ENCODE results near the gene PLIN1.
"Not testable (repeated sequence)": the region's sequence is repeated elsewhere in the genome, so short reads cannot be mapped to it uniquely, and the experiment has no call there.

The PLIN1 gene

GRCh38 chr15:89679212-89679611 lies at the start of gene PLIN1:
Gene PLIN1, minus strand, starts transcription at chr15:89679367. Its CDS starts 1,878 bp downstream, at chr15:89677489.
- DNase-seq: peak; percentile 27

DNA sequence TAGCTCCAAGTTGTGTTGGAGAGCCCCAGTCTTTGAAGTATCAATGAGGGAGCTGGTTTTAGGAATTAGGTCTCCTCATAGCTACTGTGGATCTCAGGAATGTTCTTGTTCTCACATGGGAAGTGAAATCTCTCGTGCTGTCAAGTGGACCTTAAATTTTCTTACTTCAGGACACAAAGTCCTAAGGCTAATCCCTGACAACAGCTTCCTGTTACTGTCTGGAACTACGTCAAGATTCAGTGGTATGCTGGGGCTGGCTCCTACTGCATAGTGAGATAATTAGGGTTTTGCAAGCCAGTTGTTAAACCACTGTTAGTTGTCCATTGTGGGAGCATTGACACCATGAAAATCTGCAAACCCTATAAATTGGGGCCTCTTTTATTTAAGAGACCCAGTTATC lies 49.1 kb upstream of the PLIN1 start:
- DNase-seq: no peak

DNA sequence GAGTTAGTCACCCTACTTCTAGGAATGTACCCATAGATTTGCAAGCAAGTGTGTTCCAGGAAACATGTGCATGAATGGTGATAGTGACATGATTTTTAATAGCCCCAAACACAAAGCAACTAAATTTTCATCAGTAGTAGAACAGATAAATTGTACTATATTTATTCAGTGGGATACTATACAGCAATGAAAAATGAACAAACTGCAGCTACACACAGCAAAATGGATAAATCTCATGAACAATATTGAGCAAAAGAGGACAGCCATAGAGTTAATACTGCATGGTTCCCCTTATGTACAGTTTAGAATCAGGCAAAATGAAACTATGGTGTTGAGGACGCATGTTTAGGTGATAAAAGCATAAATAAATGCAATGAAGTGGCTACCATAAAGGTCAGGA lies 45.9 kb upstream of the PLIN1 start:
- no peak for DNase-seq

GRCh38 chr15:89724621-89725020 lies 45.5 kb upstream of the PLIN1 start:
- no peak for DNase-seq

- DNase-seq: no peak
Measured at GRCh38 chr15:89723031-89723430, 43.9 kb upstream of the PLIN1 start.

- DNase-seq: no peak
Measured at GRCh38 chr15:89714775-89715174, 35.6 kb upstream of the PLIN1 start.

DNA sequence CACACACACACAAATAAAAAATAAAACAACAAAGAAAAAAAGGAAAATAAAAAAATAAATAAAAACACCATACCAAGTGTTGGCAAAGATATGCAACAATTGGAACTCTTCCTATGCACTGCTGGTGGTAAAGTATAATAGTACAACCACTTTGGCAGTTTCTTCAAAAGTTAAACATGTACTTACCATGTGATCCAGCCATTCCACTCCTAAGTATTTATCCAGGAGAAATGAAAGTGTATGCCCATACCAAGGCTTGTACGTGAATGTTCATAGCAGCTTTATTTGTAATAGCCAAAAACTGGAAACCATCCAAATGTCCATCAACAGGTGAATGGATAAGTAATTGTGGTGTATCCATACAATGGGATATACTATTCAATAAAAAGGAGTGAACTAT lies 28.4 kb upstream of the PLIN1 start:
- DNase-seq: no peak

- no peak for DNase-seq
Measured at GRCh38 chr15:89704411-89704810, 25.2 kb upstream of the PLIN1 start.

GRCh38 chr15:89695198-89695597 lies 16.0 kb upstream of the PLIN1 start:
- DNase-seq: no peak

DNA sequence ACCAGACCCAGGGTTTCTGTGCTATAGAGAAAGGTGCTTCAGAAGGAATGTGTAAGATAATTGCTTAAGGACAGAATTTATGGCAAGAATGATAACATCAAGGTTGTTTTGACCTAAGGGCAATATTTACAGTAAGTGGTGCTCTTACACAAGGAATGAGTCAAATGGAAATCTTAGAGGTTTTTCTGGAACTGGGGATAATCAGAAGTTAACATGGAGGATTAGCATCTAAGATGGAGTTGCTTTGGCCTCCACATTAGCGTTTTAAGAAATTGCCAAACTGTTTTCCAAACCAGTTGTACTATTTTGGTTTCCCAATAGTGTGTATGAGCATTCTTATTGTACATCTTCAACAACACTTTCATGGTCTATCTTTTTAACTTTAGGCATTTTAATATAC lies 14.5 kb upstream of the PLIN1 start:
- DNase-seq: no peak

DNA sequence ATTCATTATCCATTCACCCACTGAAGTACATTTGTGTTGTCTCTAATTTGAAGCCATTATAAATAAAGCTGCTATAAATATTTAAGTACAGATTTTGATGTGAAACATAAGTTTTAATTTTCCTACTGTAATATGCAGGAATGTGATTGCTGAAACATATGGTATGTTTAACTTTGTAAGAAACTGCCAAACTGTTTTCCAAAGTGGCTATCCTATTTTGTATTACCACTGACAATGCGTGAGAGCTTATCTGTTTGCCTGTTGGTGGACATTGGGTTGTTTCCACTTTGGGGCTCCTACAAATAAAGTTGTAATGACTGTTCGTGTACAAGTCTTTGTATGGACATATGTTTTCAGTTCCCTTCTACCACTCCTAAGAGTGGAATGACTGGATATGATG lies 13.9 kb upstream of the PLIN1 start:
- DNase-seq: no peak

DNA sequence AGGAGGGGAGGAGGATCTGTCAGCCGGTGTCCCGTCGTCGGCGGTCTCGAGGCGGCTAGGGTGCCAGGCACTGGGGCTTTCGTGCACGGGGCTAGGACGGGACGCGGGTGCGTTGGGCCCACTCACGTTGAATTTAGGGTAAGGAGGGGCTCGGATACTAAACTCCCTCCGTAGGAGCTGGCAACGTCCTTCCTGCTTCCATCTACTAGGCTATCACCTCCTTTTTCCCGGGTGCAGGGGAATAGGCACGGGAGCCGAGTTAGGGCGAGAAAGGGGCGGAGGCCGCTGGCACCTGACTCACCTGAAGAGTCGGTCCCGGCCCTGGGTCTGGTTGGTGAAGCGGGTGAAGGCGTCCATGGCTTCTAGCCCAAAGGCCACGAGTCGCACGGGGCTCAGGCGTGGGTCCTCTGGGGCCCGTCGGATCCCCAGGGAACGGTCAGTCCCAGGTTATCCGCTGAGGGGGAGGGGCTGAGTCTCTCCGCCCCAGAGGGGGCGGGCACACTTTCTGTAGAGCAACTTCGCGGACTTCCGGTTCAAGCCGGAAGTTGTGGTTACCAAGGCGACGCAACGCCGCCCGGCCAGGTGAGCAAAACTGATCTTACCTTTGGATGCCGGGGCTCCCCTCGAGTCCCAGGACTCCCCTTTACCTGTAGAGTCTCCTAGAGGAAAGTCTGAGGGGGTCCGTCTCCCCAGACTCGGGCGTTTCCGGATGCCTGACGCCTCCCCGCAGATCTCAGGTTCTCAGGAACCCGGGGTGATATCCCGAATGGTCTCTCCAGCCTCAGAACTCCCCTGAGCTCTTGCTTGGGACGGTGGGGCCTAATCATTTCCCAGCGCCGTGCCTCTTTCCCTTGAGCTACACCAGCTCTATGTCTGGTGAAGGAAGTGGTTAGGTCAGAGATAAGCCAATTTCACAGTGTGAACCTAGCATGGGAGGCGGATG lies 11.4 kb upstream of the PLIN1 start, which contains the start of the genes PEX11A and WDR93:
TSS of gene PEX11A (minus strand) at position 479 of the 943 bp plus-strand sequence. CDS start at position 357, 122 bp downstream.
TSS of gene WDR93 (plus strand) at position 536 of the 943 bp plus-strand sequence. CDS start 10,936 bp downstream, outside the sequence.
- peak; percentile 70 for DNase-seq

DNA sequence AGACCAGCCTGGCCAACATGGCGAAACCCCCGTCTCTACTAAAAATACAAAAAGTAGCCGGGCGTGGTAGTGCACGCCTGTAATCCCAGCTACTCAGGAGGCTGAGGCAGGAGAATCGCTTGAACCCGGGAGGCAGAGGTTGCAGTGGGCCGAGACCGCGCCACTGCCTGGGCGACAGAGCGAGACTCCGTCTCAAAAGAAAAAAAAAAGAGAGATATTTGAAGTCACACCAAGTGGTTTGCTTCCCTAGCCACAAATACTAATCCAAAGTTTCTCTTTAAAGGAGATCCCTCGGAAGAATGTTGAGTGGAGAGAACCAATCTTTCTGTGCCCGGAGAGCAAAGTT lies 10.7 kb upstream of the PLIN1 start:
- DNase-seq: not testable (repeated sequence)

- no peak for DNase-seq
Measured at GRCh38 chr15:89686522-89686921, 7.4 kb upstream of the PLIN1 start.

- no peak for DNase-seq
Measured at GRCh38 chr15:89685995-89686394, 6.8 kb upstream of the PLIN1 start.

DNA sequence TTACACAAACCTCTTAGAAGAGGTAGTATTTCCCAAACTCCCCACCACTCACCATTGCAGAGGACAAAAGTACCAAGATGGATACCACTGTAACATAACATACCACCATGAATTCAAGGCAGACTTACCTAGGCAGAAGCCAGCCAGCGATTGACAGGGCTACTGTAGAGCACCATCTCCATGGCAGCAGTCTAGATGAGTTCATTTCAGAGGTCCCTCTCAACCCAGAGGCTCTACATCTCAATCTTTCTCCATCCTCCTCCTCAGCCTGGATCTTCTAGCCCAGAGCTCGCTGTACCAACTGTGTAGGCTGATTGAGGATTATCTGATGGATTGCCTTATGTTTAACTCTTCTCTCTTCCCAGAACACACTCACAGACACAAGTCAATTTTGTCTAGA lies 2.0 kb upstream of the PLIN1 start:
- no peak for DNase-seq

- peak; percentile 67 for DNase-seq
Measured at GRCh38 chr15:89680282-89680873, 1.2 kb upstream of the PLIN1 start.

- no peak for DNase-seq
Measured at GRCh38 chr15:89677381-89677780, 1.8 kb downstream of the PLIN1 start.

DNA sequence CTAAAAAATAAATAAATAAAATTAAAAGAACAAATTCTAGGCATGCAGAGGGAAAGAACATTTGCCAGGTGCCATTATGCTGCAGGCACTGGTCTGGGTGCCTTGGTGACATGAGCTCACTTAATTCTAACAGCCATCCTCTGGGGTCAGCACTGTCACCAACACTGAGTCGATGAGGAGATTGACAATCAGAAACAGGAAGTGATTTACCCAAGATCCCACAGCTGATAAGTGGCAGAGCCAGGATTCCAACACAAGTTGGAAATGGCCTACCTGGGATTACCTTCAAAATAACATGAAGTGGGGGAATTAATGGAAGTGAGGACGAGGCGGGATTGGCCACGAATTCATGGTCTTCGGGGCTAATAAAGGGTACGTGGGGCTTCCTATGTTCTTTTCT lies 3.6 kb downstream of the PLIN1 start:
- no peak for DNase-seq

DNA sequence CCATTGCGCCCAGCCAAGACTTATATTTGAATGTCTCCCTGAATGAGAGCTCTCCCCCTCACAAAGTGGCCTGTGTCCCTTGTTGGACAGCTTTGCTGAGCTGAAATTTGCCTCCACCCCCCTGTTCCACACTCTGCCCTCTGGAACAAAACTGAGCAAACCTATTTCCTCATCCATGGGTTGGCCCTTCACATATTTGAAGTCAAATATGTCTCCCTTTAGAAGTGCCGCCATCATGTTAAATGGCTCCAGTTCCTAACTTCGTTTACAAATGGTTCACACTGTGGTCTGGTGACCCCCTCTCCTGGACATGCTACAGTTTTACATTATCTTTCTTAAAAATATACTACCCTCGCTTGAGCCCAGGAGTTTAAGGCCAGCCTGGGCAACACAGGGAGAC lies 4.6 kb downstream of the PLIN1 start:
- DNase-seq: no peak

DNA sequence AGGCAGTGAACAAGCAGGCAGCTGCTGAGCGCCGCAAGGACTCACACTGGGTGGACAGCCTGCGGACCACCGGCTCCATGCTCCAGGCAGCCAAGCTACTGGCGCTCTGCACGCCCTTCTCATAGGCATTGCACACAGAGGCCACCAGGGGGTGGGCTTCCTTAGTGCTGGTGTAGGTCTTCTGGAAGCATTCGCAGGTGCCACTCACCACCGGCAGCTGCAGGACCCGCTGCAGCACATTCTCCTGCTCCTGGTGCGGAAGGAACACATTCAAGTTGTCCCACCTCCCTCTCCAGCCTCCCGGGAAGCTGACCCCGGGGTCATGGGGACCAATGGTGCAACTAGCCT lies 6.0 kb downstream of the PLIN1 start:
- no peak for DNase-seq

- peak; percentile 29 for DNase-seq
Measured at GRCh38 chr15:89672221-89673164, 6.7 kb downstream of the PLIN1 start.

GRCh38 chr15:89671687-89672086 lies 7.5 kb downstream of the PLIN1 start:
- DNase-seq: no peak

Measured in midbrain (tissue), 1 donor.